Pericardium fibroblast (primary cell): ENCODE data around the gene FMC1. TPM values are rescaled to one million over a fixed set of nuclear protein-coding genes. Genes with fewer than 3 reads are reported as not detected.

Experiments
- total RNA-seq: library from RNA; depleted of rRNA; stranded (reverse); fragments of >200 nt; gene quantifications from 2 replicates; pipeline ENCODE4 v1.2.3, GENCODE V29; 2015

FMC1 gene
- 6.3 and 10.8 TPM in 2 replicates for total RNA-seq

GRCh38 chr7:139341058-139341775, at the start of gene FMC1:
TSS of gene FMC1 (plus strand) at chr7:139341337. CDS start at chr7:139341385, 48 bp downstream.

GRCh38 chr7:139359366-139360209, 18.5 kb downstream of the FMC1 start, which contains the start of gene LUC7L2:
TSS of gene LUC7L2 (plus strand) at chr7:139359894. CDS start at chr7:139360262, 368 bp downstream.

Other genes with a start within 250 kb of the FMC1 start
- 22.1 and 32.4 TPM in 2 replicates for gene ZC3HAV1, start 231.6 kb upstream of the FMC1 start, total RNA-seq
- gene UBN2, start 110.1 kb upstream of the FMC1 start, total RNA-seq = 2.8 and 3.6 TPM in 2 replicates
- 27.4 and 29.2 TPM in 2 replicates for gene LUC7L2, start 18.6 kb downstream of the FMC1 start, total RNA-seq
- gene KLRG2, start 142.3 kb downstream of the FMC1 start, total RNA-seq = not detected in 2 replicates
- not detected in 2 replicates for gene CLEC2L, start 182.3 kb downstream of the FMC1 start, total RNA-seq